C4-2B (cell line): ENCODE results near the gene PHKB.

Experiments
- CTCF ChIP-seq: fragments of 450-650 bp; conservative IDR thresholded peaks from 2 replicates; pipeline ENCODE4 v1.5.1; 2017; ENCODE audit warnings: mild to moderate bottlenecking
- ZFX ChIP-seq: fragments of 450-650 bp; IDR thresholded peaks from 2 replicates; pipeline ENCODE4 v1.6.1; 2017

DNA sequence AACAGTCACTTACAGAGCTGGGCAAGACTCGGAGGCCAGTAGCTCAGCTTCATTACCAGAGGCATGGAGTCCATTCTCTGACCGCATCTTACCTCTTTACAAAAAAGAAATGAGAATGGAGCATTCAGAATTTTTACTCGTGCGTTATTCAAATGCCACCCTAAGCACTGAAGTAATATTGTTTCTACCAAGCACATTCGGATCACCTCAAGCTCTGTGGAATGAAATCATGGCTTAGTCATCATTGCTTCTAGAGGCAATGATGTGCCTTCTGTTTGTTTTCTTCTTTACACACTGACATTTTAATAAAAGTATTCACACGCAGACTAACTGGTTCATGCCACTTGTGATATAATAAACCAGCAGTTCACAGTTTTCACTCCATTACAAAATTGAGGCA lies 206.8 kb downstream of the PHKB start:
- TF ChIP-seq CTCF = no peak
- TF ChIP-seq ZFX = no peak
